Measurements from ENCODE around the gene ATG4B. TPM values are rescaled to one million over a fixed set of nuclear protein-coding genes. Genes with fewer than 3 reads are reported as not detected.

ATG4B gene
- total RNA-seq, 4 donors from 2014 or later = 58.5 to 129 (median 86.2) TPM

- no peak for DNase-seq
- TF ChIP-seq POLR2A (IDR thresholded peaks at IDR 0.05) (no peak), CTCF (IDR thresholded peaks at IDR 0.05) (no peak)
- Histone ChIP-seq H3K4me1 (peaks cover 0 to 7% of the 10 kb centered on the region in 2 donors), H3K36me3 (no peaks in the 10 kb centered on the region), H3K27ac (no peak overlapping the region), H3K27me3 (no peaks in the 10 kb centered on the region), H3K4me3 (replicated peaks in 1 of 3) (peak overlapping the region in 1 of 3 donors; percentile 1), H3K9me3 (no peaks in the 10 kb centered on the region)
- 56 to 61% methylated on average over 15 of the region's 15 CpGs for WGBS, 2 donors
- intact Hi-C loops (cut with DNase I) = loop anchor here (10.0 kb wide), 1 partner anchor 103 kb away; no protein-coding TSS in a partner anchor
Measured at GRCh38 chr2:241617431-241618154, 19.9 kb upstream of the ATG4B start.

- 87 to 90% methylated on average over 5 of the region's 5 CpGs for WGBS, 2 donors
- H3K4me1 ChIP-seq = peaks cover 0 to 7% of the 10 kb centered on the region in 2 donors
- H3K27ac ChIP-seq = no peak overlapping the region
- TF ChIP-seq CTCF (IDR thresholded peaks at IDR 0.05) = no peak
- TF ChIP-seq POLR2A (IDR thresholded peaks at IDR 0.05) = no peak
- DNase-seq = no peak
- H3K9me3 ChIP-seq = no peaks in the 10 kb centered on the region
- no peaks in the 10 kb centered on the region for H3K27me3 ChIP-seq
- intact Hi-C loops (cut with DNase I) = loop anchor here (10.0 kb wide), 1 partner anchor 104 kb away; no protein-coding TSS in a partner anchor
- no peak overlapping the region for H3K4me3 ChIP-seq (replicated peaks in 1 of 3)
- no peaks in the 10 kb centered on the region for H3K36me3 ChIP-seq
Measured at GRCh38 chr2:241618296-241618805, 19.1 kb upstream of the ATG4B start.

DNA sequence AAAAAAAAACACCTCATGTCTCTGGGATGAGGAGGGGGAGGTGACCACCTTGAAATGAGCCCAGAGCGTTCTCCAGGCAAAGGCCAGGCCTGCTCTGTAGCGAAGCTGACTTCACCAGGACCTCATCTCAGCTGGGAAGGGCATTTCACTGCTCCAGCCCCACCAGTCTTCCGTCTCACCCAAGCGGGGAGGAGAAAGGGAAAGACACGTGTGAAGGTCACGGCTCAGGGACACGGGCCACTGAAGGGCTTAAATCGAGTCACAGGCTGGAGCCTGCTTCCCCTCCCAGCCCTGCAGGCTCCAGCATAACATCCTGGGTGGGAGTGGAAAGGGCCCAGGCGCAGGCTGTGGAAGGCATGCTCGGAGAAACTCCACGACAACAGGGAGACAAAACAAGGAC, 18.7 kb upstream of the ATG4B start:
- H3K9me3 ChIP-seq = no peaks in the 10 kb centered on the region
- H3K27ac ChIP-seq = no peak overlapping the region
- no peaks in the 10 kb centered on the region for H3K36me3 ChIP-seq
- H3K4me1 ChIP-seq = peaks cover 0 to 7% of the 10 kb centered on the region in 2 donors
- H3K27me3 ChIP-seq = no peaks in the 10 kb centered on the region
- TF ChIP-seq POLR2A (IDR thresholded peaks at IDR 0.05) (no peak), CTCF (IDR thresholded peaks at IDR 0.05) (no peak)
- DNase-seq = no peak
- no peak overlapping the region for H3K4me3 ChIP-seq (replicated peaks in 1 of 3)
- WGBS, 2 donors = 86 to 91% methylated on average over 11 of the region's 11 CpGs
- intact Hi-C loops (cut with DNase I) = loop anchor here (10.0 kb wide), 1 partner anchor 104 kb away; no protein-coding TSS in a partner anchor

GRCh38 chr2:241619597-241620418, 17.7 kb upstream of the ATG4B start:
- H3K9me3 ChIP-seq = no peaks in the 10 kb centered on the region
- intact Hi-C loops (cut with DNase I) = loop anchor here (10.0 kb wide), 1 partner anchor 105 kb away; no protein-coding TSS in a partner anchor

More at GRCh38 chr2:241619597-241620418, 17.7 kb upstream of the ATG4B start:
- 90 to 94% methylated on average over 20 of the region's 20 CpGs for WGBS, 2 donors
- Histone ChIP-seq H3K4me1 (peaks cover 0 to 7% of the 10 kb centered on the region in 2 donors), H3K27ac (no peak overlapping the region), H3K36me3 (no peaks in the 10 kb centered on the region), H3K4me3 (replicated peaks in 1 of 3) (no peak overlapping the region), H3K27me3 (no peaks in the 10 kb centered on the region)
- TF ChIP-seq CTCF (IDR thresholded peaks at IDR 0.05) (no peak), POLR2A (IDR thresholded peaks at IDR 0.05) (no peak)
- DNase-seq = no peak

Data from thyroid gland (tissue), 4 donors.